HUDEP-2 (cell line): ENCODE data around the gene NODAL.

Experiments used
- DNase-seq, 76 experiments: peaks; one replicate each; lab custom pipeline; 2025; ENCODE audit not compliant: unreplicated experiment in 76 of 76; lab: John Stamatoyannopoulos, UW

The NODAL gene

DNA sequence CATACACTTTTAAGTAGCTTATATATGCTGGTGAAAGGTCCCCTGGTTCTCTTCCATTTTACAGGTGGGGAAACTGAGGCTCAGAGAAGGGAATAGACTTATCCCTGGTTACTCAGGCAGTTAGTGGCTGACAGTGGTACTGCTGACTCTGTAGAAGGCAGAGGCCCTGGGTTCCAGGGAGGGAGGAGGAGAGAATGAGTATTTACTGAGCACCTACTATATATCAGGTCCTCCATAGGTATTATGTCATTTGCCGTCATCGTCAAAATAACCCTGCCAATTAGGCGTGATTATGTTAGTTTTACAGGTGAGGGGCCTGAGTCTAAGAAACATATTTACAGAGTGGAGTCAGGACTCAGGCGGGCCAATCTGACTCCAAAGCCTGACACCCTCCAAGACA is 23.8 kb upstream of the NODAL start:
- DNase-seq: no peak

DNA sequence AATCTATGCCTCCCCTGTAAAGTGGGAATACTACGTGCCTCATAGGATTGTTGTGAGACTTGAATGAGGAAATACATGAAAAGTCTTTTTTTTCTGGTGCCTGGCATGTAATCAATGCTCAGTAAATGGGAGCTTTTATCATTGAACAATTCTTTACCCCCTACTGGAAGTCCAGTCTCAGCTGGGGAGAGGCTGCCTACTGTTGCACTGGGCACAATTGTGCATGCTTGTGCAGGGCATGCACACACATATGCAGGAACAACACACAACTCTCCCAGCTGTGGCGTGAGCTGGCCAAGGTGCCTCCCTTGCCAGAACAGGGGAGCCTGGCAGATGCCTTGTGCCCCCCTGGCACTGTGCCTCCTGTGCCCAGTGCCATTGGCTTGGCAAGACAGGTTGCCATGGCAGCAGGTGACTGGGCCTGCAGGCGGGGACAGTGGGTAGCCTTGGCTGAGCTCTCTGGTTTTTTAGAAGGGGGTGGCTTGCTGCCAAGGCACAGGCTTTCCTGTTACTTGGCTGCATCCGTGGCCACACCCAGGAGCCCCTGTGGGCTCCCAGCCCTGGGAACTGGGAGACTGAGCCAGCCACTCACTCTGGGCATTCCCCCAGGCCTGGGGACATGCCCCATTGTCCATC is 21.0 kb upstream of the NODAL start:
- peak in 19 of 76 experiments; percentile 3 to 33 (median 8) for DNase-seq

DNA sequence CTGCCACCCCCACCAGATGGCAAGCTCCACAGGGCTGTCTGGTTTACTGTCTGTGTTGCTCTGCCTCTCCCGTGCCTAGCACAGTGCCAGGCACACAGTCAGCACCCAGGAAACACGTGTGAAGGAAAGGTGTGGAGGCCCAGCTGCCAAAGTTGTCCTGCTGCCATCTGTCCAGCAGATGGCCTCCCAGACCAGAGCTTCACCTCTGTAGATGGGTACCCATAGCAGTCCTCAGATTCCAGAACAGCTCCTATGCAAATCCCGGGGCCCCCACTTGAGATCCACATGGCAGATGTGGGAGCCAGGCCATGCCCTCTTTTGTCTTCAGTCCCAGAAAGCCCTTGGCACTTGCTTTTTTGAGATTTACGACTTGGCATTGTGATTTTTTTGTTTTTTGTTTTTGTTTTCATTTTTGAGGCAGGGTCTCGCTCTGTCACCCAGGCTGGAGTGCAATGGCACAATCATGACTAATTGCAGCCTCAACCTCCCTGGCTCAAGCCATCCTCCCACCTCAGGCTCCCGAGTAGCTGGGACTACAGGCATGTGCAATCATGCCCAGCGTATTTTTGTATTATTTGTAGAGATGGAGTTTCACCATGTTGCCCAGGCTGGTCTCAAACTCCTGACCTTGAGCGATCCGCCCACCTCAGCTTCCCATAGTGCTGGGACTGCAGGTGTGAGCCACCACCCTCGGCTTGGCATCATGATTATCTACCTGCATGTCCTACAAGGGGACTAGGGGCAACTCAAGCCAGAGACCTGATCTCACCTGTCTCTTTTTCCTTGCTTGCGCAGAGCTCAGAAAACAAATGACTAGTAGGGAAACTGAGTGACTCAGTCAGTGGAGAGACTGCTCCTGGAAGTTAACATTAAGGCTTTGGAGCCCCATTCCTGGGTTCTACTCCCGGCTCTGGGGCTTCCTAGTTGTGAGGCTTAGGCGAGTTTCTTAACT is 20.2 kb upstream of the NODAL start:
- peak in 22 of 76 experiments; percentile 4 to 49 (median 16) for DNase-seq

DNA sequence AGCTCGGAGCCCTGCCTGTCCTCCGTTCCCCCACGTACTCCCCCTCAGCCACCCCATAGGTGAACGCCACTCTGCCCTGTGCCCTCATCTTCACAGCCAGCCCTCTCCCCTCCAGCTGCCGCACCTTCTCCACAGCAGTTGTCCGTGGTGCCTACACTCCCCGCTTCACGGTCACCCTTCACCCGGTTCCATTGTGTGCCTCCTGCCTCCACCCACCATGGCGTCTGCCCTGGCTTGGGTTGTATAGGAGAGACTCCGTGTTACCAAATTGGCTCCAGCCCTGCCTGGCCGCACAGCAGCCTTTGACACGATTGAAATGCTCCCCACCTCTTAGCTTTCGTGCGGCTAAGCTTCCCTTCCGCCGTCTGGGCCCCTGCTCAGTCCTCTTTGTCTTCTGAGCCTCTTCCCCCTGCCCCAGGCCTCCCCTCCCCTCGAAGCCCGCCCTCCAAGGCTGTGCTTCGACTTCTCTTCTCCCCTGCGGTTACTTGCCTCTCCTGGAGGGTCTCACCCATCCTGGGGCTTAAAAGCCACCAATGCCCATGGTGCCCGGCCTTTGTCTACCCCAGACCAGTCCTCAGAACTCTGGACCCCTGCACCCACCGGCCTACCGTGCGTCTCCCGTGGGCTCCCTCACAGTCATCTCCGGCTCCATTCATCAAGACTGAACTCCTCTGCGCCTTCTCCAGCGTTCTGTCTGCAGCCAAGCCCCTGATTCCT is 18.5 kb upstream of the NODAL start:
- DNase-seq: no peak

DNA sequence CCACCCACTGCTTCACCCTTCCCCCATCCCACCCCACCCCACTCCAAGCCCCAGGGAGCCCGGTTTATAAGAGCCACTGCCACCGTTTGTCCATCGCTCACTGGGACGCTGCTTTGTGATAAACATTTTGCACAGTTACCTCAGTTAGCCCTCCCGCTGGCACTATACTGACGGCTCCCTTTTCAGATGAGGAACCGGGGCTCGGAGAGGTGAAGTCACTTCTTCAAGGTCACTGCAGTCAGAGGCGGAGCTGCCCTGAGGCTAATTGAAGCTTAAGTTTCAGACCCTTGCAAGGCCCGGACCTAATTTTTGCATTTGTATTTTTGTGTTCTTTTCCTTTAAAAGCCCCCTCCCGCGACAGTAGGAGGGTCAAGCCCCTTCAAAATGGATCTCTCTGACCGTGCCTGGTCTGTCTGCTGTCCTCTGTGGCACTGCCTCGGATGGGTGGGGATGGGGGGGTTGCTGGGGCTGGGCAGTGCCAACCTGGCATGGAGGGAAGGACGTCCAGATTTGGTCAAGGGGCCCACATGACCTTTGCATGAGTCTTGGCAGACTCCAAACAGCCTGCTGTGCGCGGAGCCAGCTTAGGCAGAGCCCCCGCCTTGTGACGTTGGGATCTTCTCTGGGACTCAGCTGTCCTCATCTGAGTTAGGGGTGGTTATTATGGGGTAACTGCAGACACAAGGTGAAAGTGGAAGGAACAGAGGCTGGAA is 17.7 kb upstream of the NODAL start:
- no peak for DNase-seq

DNA sequence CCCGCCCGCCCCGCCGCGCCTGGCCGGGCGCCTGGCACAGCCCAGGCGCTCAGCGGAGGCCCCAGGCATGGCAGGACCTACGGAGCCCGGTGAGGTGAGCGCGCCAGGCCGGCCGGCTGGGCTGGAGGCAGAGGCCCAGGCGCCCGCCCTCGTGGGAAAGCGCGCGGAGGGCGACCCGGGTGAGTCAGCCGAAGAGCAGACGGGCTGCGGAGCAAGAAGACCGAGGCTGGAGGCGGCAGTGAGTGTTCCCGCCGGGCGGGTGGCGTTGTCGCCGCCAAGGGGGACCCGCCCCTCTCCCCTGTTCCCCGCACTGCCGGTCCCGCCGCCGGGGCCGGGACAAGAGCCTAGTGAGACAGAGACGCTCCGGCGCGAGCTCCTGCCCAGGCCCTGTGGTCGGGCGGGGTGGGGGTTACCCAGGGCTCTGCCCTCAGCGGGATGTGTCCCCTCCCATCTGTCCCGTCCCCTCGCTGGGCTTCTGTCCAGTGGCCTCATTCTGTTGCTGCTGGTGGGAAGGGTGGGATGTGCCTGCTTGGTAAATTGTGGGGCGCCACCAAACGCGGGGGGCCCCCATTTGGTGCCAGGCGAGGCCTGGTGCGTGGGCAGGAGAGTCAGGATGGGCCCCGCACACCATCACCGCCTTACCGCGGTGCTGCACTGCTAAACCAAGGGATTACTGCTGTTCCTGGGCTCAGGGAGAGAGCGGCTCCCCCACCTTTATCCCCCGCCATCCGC is 17.0 kb upstream of the NODAL start:
- peak in 11 of 76 experiments; percentile 2 to 18 (median 9) for DNase-seq

DNA sequence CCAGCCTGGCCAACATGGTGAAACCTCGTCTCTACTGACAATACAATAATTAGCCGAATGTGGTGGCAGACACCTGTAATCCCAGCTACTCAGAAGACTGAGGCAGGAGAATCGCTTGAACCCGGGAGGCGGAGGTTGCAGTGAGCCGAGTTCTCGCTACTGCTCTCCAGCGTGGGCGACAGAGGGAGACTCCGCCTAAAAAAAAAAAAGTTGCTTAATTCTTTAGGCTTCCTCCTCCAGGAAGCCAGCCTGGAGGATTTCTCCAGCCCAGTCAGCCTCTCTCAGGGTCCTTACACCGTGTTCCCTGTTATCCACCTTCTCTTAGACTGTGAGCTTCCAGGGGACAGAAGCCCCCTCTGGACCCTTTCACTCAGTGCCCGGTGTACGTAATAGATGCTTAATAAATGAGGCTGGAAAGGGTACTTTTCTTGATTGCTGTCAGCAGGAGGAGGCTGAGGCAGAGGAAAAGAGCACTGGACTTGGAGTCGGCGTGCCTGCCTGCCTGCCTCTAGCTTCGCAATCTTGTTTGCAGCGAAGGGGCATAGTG is 16.4 kb upstream of the NODAL start:
- DNase-seq: no peak

DNA sequence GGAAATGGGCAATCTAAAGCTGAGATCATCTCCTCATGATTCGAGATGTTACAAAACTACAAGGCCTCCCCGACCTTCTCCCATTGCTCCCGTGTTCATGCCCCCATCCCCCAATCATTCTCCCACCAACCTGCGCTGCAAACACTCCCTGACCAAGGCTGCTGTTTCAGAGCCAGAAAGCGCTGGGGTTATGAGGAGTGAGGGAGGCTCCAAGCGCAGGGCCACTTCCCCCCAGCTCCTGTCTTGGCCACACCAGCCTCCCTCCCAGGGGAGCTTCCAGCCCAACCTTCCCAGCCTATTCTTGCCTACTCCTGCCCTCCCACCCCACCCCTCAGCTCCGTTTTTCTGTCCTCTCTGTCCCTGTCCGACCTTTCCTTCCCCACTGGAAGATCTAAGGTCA is 14.7 kb upstream of the NODAL start:
- DNase-seq: no peak

DNA sequence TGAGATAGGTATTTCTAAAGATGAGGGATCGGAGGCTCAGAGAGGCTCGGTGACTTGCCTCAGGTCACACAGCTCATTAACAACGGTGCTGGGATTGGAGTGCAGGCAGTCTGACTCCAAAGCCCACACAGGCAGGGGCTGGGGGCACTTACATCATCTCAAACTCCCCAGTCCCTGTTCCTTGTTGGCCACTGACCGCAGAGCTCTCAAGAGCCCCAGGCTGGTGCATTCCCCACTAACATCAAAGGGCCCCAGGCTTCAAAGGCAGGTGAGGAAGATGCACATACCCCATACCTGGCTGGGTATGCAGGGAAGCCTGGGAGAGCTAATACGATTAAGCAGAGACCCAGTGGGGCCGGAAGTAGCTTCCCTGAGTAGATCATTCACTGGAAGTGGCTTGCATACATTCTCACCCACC is 13.7 kb upstream of the NODAL start:
- no peak for DNase-seq

DNA sequence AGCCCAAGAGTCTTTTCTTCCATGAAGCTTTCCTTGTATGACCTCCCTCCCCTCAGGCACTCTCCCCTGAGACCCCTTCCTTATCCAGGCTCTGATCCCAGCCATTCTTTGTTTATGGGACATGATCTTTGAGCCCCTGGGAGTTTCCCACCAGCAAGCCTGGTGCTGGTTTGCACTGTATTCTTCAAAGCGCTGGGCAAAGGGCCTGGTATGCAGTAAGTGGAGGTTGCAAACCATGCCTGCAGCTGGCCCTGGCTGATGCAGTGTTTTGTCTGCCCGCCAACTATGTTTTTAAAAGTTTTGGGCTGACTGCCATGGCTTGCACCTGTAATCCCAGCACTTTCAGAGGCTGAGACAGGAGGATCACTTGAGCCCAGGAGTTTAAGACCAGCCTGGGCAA is 6.8 kb upstream of the NODAL start:
- no peak for DNase-seq

DNA sequence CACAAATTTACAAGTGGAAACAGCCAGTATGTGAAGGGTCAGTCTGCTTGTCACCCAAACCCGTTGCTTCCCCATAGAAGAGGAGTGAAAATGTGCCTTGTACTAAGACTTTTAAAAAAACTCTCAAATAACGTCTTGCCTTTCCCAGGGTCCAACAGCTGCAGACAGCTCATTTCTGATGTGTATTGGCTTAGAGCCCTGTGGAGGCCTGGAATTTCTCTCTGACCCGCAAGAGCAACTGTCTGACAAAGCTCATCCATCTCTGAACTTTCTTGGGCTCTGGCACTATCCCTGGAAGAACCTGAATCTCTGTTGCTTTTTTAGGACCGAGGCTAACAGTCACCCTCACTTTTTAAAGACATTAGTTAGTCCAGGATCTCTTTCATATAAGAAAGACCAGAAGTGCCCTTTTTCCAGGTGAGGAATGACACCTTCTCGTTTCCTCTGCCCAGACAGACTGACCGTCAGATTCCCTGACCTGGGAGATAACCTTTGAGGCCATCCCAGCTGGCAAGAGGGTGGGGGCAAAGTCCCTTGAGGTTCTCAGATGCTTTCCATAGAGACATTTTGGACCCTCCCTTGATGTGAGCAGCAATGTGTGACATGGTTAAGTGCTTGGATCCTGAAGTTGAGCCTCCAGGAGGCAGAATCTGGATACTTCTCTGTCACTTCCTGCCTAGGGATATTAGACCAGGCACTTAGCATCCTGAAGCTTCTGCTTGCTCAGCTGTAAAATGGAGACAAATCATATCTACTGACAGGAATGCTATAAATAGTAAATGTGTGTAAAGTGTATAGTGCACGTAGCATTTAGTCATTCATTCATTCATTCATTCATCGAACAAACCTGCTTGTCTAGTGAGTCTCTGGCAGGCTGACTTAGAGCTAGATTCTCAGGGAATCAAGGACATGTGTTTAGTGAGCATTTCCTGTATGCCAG is 4.5 kb upstream of the NODAL start:
- DNase-seq: no peak

DNA sequence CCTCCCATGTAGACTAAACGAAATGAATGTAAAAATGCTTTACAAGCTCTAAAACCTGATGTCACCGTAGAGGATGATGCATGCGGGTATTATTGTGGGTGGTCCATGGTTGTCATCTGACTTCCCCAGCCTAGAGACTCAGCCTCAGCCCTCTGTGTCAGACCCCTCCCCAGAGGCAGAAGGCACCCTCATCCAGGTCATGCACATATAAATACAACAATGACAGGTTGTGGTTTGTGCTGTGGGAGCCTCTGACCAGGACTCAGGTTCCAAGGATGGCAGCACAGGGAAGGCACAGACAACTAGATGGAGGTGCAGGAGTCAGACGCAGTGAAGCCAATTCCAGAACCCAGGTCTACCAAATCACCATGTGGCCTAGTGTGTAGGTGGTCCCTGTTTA is 3.3 kb upstream of the NODAL start:
- DNase-seq: no peak

DNA sequence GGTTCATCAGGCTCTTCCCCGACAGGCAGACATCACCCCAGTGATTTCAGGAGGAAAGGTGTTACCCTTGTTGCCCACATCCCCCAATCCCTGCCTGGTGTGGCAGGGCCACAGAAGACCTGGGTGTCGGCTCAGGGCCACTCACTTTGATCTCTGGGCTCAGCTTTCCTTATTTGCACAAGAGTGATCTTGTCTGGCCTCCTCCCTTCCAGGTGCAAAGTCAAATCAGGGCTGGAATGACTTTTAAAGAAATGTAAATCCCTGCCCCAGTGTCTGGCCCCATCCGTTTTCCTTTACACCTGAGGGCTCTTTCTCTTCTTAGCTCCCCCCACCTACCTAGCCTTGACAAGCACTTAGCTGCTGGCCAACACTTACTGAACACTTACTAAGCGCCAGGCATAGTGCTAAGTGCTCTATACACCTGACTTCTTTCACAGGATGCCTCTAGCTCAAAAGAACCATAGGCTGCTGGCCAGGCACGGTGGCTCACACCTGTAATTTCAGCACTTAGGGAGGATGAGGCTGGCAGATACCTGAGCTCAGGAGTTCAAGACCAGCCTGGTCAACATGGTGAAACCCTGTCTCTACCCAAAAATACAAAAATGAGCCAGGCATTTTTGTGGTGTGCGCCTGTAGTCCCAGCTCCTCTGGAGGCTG is 979 bp upstream of the NODAL start:
- DNase-seq: no peak

DNA sequence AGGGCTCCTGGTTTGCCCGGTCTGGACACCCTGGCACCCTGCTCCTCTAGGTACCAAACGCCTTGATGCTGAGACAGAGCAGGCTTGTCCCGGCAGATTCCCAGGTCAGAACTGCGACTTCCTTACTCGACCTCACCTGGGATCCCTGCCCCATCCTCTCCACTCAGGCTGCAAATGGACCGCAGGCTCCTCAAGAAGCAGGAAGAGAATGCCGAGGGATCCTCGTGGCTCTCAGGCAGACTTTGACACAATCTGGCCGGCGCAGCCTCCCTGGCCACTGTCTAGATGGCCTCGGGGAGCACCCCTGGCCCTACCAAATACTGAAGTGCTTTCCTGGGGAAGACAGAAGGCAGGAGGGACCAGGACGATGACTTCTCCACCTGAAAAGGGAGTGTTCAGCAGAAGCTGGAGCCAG is 421 bp upstream of the NODAL start:
- DNase-seq: no peak

DNA sequence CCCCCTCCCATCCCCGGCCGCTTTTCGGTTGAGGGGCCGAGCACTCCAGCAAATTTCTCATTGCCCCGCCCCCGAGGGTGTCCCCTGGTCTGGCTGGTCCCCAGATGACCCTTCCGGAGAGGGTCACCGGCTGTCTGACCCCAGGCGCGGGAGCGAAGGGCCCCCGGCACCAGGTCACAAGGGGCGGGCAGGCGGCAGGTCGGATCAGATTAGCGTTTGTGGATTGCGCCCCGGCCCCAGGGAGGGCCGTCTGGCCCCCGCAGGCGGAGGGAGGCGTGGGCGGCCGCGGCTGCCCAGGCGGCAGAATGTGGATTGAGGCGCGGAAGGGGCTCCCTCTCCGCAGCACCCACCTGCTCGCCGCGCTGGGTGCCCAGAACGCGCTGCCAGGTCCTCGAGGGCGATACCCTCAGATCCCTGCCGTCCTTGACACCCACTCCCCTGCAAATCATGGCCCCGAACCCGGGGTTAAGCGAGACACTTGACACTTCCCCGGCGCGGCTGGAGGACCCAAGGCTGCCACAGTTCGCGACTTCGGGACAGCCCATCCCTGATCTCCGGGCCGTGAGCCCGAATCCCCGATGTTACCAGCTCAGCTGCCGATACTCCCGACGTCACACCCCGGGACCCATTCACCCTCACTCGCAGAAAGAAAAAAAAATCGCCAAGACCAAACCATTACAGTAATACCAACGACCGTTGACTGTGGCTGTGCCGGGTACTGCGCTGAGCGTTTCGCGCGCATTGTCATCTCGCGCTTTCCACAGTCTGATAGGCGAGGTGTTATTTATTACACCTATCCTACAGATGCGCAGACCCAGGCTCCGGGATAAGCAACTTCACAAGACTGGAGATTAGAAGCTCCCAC is 953 bp downstream of the NODAL start:
- DNase-seq: no peak

DNA sequence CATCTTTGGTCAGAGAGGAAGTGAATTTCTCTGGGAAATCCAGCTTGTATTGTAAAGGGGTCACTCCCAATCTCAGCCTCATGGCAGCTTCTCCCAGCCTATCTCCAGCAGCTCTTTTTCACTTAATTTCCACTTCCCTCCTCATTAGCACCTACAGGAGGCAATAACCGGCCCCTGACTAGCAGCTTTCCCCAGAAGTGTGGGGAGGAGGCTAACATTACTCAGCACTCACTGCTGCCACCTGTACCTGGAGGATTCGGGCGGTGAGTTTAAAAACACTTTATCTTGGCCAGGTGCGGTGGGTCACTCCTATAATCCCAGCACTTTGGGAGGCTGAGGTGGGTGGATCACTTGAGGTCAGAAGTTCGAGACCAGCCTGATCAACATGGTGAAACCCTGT is 3.8 kb downstream of the NODAL start:
- no peak for DNase-seq
